H9 (cell line): ENCODE results near the gene TLL2. TPM values are rescaled to one million over a fixed set of nuclear protein-coding genes. Genes with fewer than 3 reads are reported as not detected.

Experiments
- DNase-seq: peaks from one replicate; pipeline ENCODE4 v3.0.0-alpha.2; 2017
- H2AFZ ChIP-seq: one replicate; pipeline ENCODE4 v1.6.1; 2013; ENCODE audit warnings: mild to moderate bottlenecking, low read length, control low read depth, moderate library complexity
- H2AK5ac ChIP-seq: 2 replicates; pipeline ENCODE4 v1.6.1; 2013; ENCODE audit warnings: low read length, control low read depth, mixed read lengths; ENCODE audit not compliant: insufficient read length
- H2BK120ac ChIP-seq: one replicate; pipeline ENCODE4 v1.6.1; 2013; ENCODE audit warnings: low read depth, mild to moderate bottlenecking, low read length, control low read depth, inconsistent platforms; ENCODE audit not compliant: poor library complexity, severe bottlenecking
- H2BK12ac ChIP-seq: 2 replicates; pipeline ENCODE4 v1.6.1; 2013; ENCODE audit warnings: low read length, control low read depth, mixed read lengths, low read depth; ENCODE audit not compliant: insufficient read length
- H2BK15ac ChIP-seq: 2 replicates; pipeline ENCODE4 v1.6.1; 2013; ENCODE audit warnings: low read depth, low read length, control low read depth
- H2BK20ac ChIP-seq: one replicate; pipeline ENCODE4 v1.6.1; 2013; ENCODE audit warnings: low read depth, mild to moderate bottlenecking, low read length, control low read depth, inconsistent platforms; ENCODE audit not compliant: poor library complexity, severe bottlenecking
- H2BK5ac ChIP-seq: 2 replicates; pipeline ENCODE4 v1.6.1; 2013; ENCODE audit warnings: low read length, control low read depth, mixed read lengths; ENCODE audit not compliant: insufficient read length
- H3K14ac ChIP-seq: 2 replicates; pipeline ENCODE4 v1.6.1; 2013; ENCODE audit warnings: low read length, control low read depth; ENCODE audit not compliant: insufficient read depth
- H3K18ac ChIP-seq: 2 replicates; pipeline ENCODE4 v1.6.1; 2013; ENCODE audit warnings: low read depth, mild to moderate bottlenecking, mixed read lengths, low read length, control low read depth; ENCODE audit not compliant: insufficient read length
- H3K23ac ChIP-seq: 2 replicates; pipeline ENCODE4 v1.6.1; 2013; ENCODE audit warnings: low read length, control low read depth, mixed read lengths, low read depth; ENCODE audit not compliant: insufficient read length
- H3K23me2 ChIP-seq: 2 replicates; pipeline ENCODE4 v1.6.1; 2013; ENCODE audit warnings: low read depth, mild to moderate bottlenecking, mixed read lengths, low read length, control low read depth; ENCODE audit not compliant: insufficient read length, poor library complexity, severe bottlenecking
- H3K27ac ChIP-seq: 2 replicates; pipeline ENCODE4 v1.5.1; 2013; ENCODE audit warnings: low read length, control low read depth, mixed read lengths, low read depth; ENCODE audit not compliant: insufficient read length
- H3K27me3 ChIP-seq: 2 replicates; pipeline ENCODE4 v1.6.1; 2013; ENCODE audit warnings: low read length, control low read depth, inconsistent platforms; ENCODE audit not compliant: insufficient read depth
- H3K4ac ChIP-seq: 2 replicates; pipeline ENCODE4 v1.6.1; 2013; ENCODE audit warnings: low read depth, mild to moderate bottlenecking, control low read depth, inconsistent platforms, low read length, moderate library complexity
- H3K4me1 ChIP-seq: 2 replicates; pipeline ENCODE4 v1.6.1; 2013; ENCODE audit warnings: low read length, control low read depth, inconsistent platforms; ENCODE audit not compliant: insufficient read depth
- H3K4me2 ChIP-seq: 2 replicates; pipeline ENCODE4 v1.6.1; 2013; ENCODE audit warnings: low read length, control low read depth, mixed read lengths; ENCODE audit not compliant: insufficient read length, insufficient read depth
- H3K56ac ChIP-seq: 2 replicates; pipeline ENCODE4 v1.6.1; 2013; ENCODE audit warnings: low read depth, mild to moderate bottlenecking, mixed read lengths, low read length, control low read depth; ENCODE audit not compliant: insufficient read length
- H3K79me1 ChIP-seq: 2 replicates; pipeline ENCODE4 v1.6.1; 2013; ENCODE audit warnings: low read depth, mild to moderate bottlenecking, moderate library complexity, low read length, control low read depth, inconsistent platforms; ENCODE audit not compliant: insufficient read depth, poor library complexity, severe bottlenecking
- H3K79me2 ChIP-seq: 2 replicates; pipeline ENCODE4 v1.6.1; 2013; ENCODE audit warnings: low read length, control low read depth, inconsistent platforms; ENCODE audit not compliant: insufficient read depth
- H3K9ac ChIP-seq: 2 replicates; pipeline ENCODE4 v1.6.1; 2013; ENCODE audit warnings: low read length, control low read depth, mixed read lengths; ENCODE audit not compliant: insufficient read length; ENCODE audit errors: extremely low read depth
- H3K9me3 ChIP-seq: one replicate; pipeline ENCODE4 v1.6.1; 2013; ENCODE audit warnings: low read depth, low read length, inconsistent platforms; ENCODE audit not compliant: control insufficient read depth
- H3T11ph ChIP-seq: one replicate; pipeline ENCODE4 v1.6.1; 2013; ENCODE audit warnings: mild to moderate bottlenecking, low read length, control low read depth, inconsistent platforms
- H4K20me1 ChIP-seq: one replicate; pipeline ENCODE4 v1.6.1; 2013; ENCODE audit not compliant: control insufficient read depth, insufficient read length, insufficient read depth
- H4K5ac ChIP-seq: 2 replicates; pipeline ENCODE4 v1.6.1; 2013; ENCODE audit warnings: low read depth, mild to moderate bottlenecking, mixed read lengths, low read length, control low read depth; ENCODE audit not compliant: insufficient read length
- H4K8ac ChIP-seq: replicated peaks from 2 replicates; pipeline ENCODE4 v1.6.1; 2013; ENCODE audit warnings: low read length, control low read depth, mixed read lengths, low read depth; ENCODE audit not compliant: insufficient read length
- H4K91ac ChIP-seq: 2 replicates; pipeline ENCODE4 v1.6.1; 2013; ENCODE audit warnings: low read depth, mild to moderate bottlenecking, moderate library complexity, mixed read lengths, low read length, control low read depth; ENCODE audit not compliant: insufficient read length
- H3K27ac Mint-ChIP-seq, 3 experiments: 2 replicates in 2 of 3; 3 replicates in 1 of 3; pipeline ENCODE4 v1.8.0; 2020 to 2021; ENCODE audit warnings: mixed read lengths in 3 of 3, mild to moderate bottlenecking in 1 of 3, moderate library complexity in 1 of 3
- H3K27me3 Mint-ChIP-seq: 2 replicates; pipeline ENCODE4 v1.8.0; 2021; ENCODE audit warnings: low read depth, mild to moderate bottlenecking, moderate library complexity, mixed read lengths
- H3K36me3 Mint-ChIP-seq, 3 experiments: 2 replicates in 2 of 3; 3 replicates in 1 of 3; pipeline ENCODE4 v1.8.0; 2020 to 2021; ENCODE audit warnings: low read depth in 3 of 3, mixed read lengths in 3 of 3; ENCODE audit not compliant: insufficient read depth in 1 of 3
- H3K4me1 Mint-ChIP-seq, 2 experiments: 2 replicates each; pipeline ENCODE4 v1.8.0; 2020; ENCODE audit warnings: mixed read lengths in 2 of 2
- H3K4me3 Mint-ChIP-seq, 2 experiments: 2 replicates in 1 of 2; 3 replicates in 1 of 2; pipeline ENCODE4 v1.8.0; 2020 to 2021; ENCODE audit warnings: mild to moderate bottlenecking in 2 of 2, mixed read lengths in 2 of 2, moderate library complexity in 1 of 2
- H3K9me3 Mint-ChIP-seq, 2 experiments: 2 replicates in 1 of 2; 3 replicates in 1 of 2; pipeline ENCODE4 v1.8.0; 2020; ENCODE audit warnings: mild to moderate bottlenecking in 2 of 2, mixed read lengths in 2 of 2, moderate library complexity in 1 of 2
- CTCF ChIP-seq: fragments of 200-600 bp; sonication (generic); conservative IDR thresholded peaks from 3 replicates; pipeline ENCODE4 v1.8.0; 2021; ENCODE audit warnings: antibody characterized with exemption, mild to moderate bottlenecking
- WGBS: extraction: QIAGEN DNeasy Blood & Tissue Kit; methylation state at CpG from one replicate; pipeline ENCODE4 v1.1.7; 2013; ENCODE audit warnings: missing lambda C conversion rate, low lambda C conversion rate, mixed read lengths; ENCODE audit not compliant: insufficient read length; ENCODE audit errors: extremely low coverage; 5-methylcytosine and 5-hydroxymethylcytosine counted together
- total RNA-seq: library from RNA; stranded (reverse); gene quantifications from 2 replicates; pipeline ENCODE4 v1.2.1, GENCODE V29; 2021

The TLL2 gene
- total RNA-seq, 1 experiment from 2014 or later, result 1.4 TPM

- Histone ChIP-seq H2BK5ac (no peak overlapping the region), H3K79me1 (no peaks in the 10 kb centered on the region), H3K4ac (no peak overlapping the region), H3K56ac (no peak overlapping the region), H3T11ph (no peak overlapping the region), H4K5ac (no peak overlapping the region), H2AK5ac (no peak overlapping the region), H4K8ac (no peak overlapping the region), H3K27ac (no peak overlapping the region), H4K91ac (no peak overlapping the region), H3K79me2 (no peaks in the 10 kb centered on the region), H3K23ac (no peak overlapping the region), H3K9me3 (no peaks in the 10 kb centered on the region), H3K14ac (no peak overlapping the region), H2BK20ac (no peak overlapping the region), H3K27me3 (no peaks in the 10 kb centered on the region), H3K18ac (no peak overlapping the region), H2BK120ac (no peak overlapping the region), H2AFZ (no peak overlapping the region), H2BK12ac (no peak overlapping the region), H4K20me1 (no peaks in the 10 kb centered on the region), H3K23me2 (no peaks in the 10 kb centered on the region), H3K4me1 (no peaks in the 10 kb centered on the region), H3K4me2 (no peak overlapping the region), H2BK15ac (no peak overlapping the region), H3K9ac (no peak overlapping the region)
- Mint-ChIP-seq H3K27ac (no peak overlapping the region; a peak in 1 of 7 replicates), H3K27me3 (peaks cover 7% of the 10 kb centered on the region), H3K4me1 (peaks cover 5 to 14% of the 10 kb centered on the region in 2 experiments; a peak in 3 of 4 replicates), H3K9me3 (no peaks in the 10 kb centered on the region), H3K4me3 (no peak overlapping the region), H3K36me3 (no peaks in the 10 kb centered on the region; a peak in 1 of 7 replicates)
- DNase-seq, result no peak
- no CpG with 5 or more reads among the region's 3 CpGs for WGBS
- TF ChIP-seq CTCF, result peak; percentile 69
These were observed 22.4 kb downstream of the TLL2 start for GRCh38 chr10:96491303-96491702.
